ENCODE data around the gene MGAT4C. TPM values are rescaled to one million over a fixed set of nuclear protein-coding genes. Genes with fewer than 3 reads are reported as not detected.
A peak's percentile ranks its signal among the peaks of the same experiment; 100 is the strongest.

Gene MGAT4C
- total and polyA plus RNA-seq, 2 experiments from 2014 or later = 2.9 to 4.8 TPM

DNA sequence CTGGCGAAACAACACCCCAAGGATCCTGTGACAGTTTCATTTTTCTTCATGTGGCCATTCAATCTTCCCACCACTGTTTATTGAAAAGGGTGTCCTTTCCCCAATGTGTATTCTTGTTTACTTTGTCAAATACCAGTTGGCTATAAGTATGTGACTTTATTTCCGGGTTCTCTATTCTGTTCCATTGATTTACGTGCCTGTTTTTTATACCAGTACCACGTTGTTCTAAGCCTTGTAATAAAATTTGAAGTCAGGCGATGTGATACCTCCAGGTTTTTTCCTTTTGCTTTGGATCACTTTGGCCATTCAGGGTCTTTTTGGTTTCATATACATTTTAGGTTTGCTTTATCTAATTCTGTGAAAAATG is 9.1 kb upstream of the MGAT4C start:
- no peaks in the 10 kb centered on the region for H3K9me3 ChIP-seq (ENCODE audit: low read depth)
- H3K27me3 ChIP-seq = no peaks in the 10 kb centered on the region
- whole genome bisulfite sequencing (ENCODE audit: low lambda C conversion rate, missing lambda C conversion rate) = 76% methylated on average over 5 of the region's 5 CpGs
- H3K9me2 ChIP-seq (replicated peaks; ENCODE audit: insufficient read depth) = no peaks in the 10 kb centered on the region
- DNase-seq (ENCODE audit: low spot score) = no peak
- TF ChIP-seq EZH2 (IDR thresholded peaks at IDR 0.05; ENCODE audit: borderline replicate concordance) (no peak), EZH2phosphoT487 (IDR thresholded peaks at IDR 0.05; ENCODE audit: low read depth, severe bottlenecking, unreplicated experiment) (no peak)
- TF ChIP-seq, protein P1, sequence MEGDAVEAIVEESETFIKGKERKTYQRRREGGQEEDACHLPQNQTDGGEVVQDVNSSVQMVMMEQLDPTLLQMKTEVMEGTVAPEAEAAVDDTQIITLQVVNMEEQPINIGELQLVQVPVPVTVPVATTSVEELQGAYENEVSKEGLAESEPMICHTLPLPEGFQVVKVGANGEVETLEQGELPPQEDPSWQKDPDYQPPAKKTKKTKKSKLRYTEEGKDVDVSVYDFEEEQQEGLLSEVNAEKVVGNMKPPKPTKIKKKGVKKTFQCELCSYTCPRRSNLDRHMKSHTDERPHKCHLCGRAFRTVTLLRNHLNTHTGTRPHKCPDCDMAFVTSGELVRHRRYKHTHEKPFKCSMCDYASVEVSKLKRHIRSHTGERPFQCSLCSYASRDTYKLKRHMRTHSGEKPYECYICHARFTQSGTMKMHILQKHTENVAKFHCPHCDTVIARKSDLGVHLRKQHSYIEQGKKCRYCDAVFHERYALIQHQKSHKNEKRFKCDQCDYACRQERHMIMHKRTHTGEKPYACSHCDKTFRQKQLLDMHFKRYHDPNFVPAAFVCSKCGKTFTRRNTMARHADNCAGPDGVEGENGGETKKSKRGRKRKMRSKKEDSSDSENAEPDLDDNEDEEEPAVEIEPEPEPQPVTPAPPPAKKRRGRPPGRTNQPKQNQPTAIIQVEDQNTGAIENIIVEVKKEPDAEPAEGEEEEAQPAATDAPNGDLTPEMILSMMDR (IDR thresholded peaks at IDR 0.05; ENCODE audit: poor library complexity) = no peak
- H3K4me3 ChIP-seq = no peak overlapping the region
- H4K20me1 ChIP-seq (ENCODE audit: insufficient read depth, poor library complexity, severe bottlenecking) = no peaks in the 10 kb centered on the region
- no peak overlapping the region for H3K27ac ChIP-seq
- H3K36me3 ChIP-seq (replicated peaks; ENCODE audit: insufficient read depth, low read depth) = no peaks in the 10 kb centered on the region
- H2AFZ ChIP-seq = no peak overlapping the region
- H3K79me2 ChIP-seq = no peaks in the 10 kb centered on the region
- no peaks in the 10 kb centered on the region for H3K4me1 ChIP-seq (ENCODE audit: insufficient read depth)
- H3K4me2 ChIP-seq = no peak overlapping the region

DNA sequence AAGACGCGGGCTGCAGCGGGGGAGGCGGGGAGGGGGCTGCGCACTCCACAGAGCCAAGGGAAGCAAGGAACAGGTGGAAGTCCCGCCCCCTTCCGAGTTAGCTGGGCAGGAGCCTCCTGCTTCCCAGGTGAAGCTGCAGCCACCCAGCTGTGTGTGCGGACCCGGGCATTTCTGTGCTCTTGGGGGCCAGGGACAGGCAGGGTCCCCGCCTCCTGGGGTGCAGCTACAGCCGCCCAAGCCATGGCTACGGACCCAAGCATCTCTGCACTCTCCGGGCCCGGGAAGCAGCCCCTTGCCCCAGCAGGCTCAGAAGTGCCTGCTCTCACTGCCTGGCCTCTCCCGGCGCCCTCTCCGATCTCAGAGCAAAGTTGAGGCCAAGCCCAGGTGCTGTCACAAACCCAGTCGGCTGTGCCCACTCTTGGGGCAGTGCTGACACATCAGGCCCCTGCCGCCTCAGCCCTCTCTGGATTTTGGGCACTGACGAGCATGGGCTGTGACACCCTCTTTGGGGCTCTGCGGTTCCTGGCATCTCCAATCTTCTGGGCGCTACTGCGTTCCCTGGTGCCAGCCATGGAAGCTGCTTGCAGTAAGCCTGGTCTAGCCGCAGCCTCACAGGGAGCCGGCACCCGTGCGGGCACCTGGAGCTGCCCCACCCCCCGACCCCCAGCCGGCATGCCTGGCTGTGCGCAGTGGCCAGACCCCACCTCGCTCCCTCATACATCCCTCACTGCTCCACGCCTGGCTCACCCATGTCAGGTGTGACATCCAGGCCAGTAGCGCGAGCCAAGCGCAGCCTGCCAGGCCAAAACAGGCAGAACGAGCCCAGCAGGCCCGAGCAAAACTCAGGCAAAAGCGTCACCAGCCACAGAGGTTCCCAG is 8.5 kb upstream of the MGAT4C start:
- DNase-seq (ENCODE audit: low spot score) = peak; percentile 17
- no peaks in the 10 kb centered on the region for H3K36me3 ChIP-seq (replicated peaks; ENCODE audit: insufficient read depth, low read depth)
- H3K4me1 ChIP-seq (ENCODE audit: insufficient read depth) = no peaks in the 10 kb centered on the region
- peak overlapping the region; percentile 66 for H3K4me2 ChIP-seq
- no peak for TF ChIP-seq EZH2 (IDR thresholded peaks at IDR 0.05; ENCODE audit: borderline replicate concordance)
- TF ChIP-seq, protein P1 (IDR thresholded peaks at IDR 0.05; ENCODE audit: poor library complexity) = no peak
- no peak for TF ChIP-seq EZH2phosphoT487 (IDR thresholded peaks at IDR 0.05; ENCODE audit: low read depth, severe bottlenecking, unreplicated experiment)
- H3K9me2 ChIP-seq (replicated peaks; ENCODE audit: insufficient read depth) = no peaks in the 10 kb centered on the region
- H3K27me3 ChIP-seq = no peaks in the 10 kb centered on the region
- no peaks in the 10 kb centered on the region for H3K9me3 ChIP-seq (ENCODE audit: low read depth)
- no peaks in the 10 kb centered on the region for H3K79me2 ChIP-seq
- H3K4me3 ChIP-seq = no peak overlapping the region
- no peaks in the 10 kb centered on the region for H4K20me1 ChIP-seq (ENCODE audit: insufficient read depth, poor library complexity, severe bottlenecking)
- 69% methylated on average over 37 of the region's 38 CpGs for WGBS (ENCODE audit: low lambda C conversion rate, missing lambda C conversion rate)
- no peak overlapping the region for H3K27ac ChIP-seq
- H2AFZ ChIP-seq = no peak overlapping the region

DNA sequence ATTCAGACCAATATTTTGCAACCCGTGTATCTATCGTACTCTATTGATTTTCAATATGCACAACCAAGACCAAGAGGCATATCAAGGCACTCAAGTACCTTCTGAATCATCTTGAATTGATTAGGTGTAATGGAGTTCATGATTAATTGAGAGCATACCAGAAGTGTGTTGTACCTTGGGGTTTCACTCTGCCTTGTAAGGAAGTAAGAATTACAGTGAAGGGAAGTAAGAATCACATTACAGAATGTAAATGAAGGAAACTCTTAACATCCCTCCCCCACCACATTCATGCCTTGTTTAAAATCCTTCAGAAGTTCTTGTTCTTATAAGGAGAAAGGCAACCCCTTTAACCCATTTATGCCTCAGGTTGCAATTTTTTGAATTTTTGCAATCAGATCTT is 5.4 kb upstream of the MGAT4C start:
- H3K36me3 ChIP-seq (replicated peaks; ENCODE audit: insufficient read depth, low read depth) = no peaks in the 10 kb centered on the region
- H3K4me2 ChIP-seq = no peak overlapping the region
- no peaks in the 10 kb centered on the region for H3K27me3 ChIP-seq
- no peak for DNase-seq (ENCODE audit: low spot score)
- no peaks in the 10 kb centered on the region for H3K4me1 ChIP-seq (ENCODE audit: insufficient read depth)
- H4K20me1 ChIP-seq (ENCODE audit: insufficient read depth, poor library complexity, severe bottlenecking) = no peaks in the 10 kb centered on the region
- no peak overlapping the region for H3K27ac ChIP-seq
- TF ChIP-seq EZH2 (IDR thresholded peaks at IDR 0.05; ENCODE audit: borderline replicate concordance) = no peak
- TF ChIP-seq EZH2phosphoT487 (IDR thresholded peaks at IDR 0.05; ENCODE audit: low read depth, severe bottlenecking, unreplicated experiment) = no peak
- TF ChIP-seq, protein P1 (IDR thresholded peaks at IDR 0.05; ENCODE audit: poor library complexity) = no peak
- WGBS (ENCODE audit: low lambda C conversion rate, missing lambda C conversion rate) = 93% methylated on average over 2 of the region's 2 CpGs
- no peaks in the 10 kb centered on the region for H3K9me2 ChIP-seq (replicated peaks; ENCODE audit: insufficient read depth)
- H2AFZ ChIP-seq = no peak overlapping the region
- H3K9me3 ChIP-seq (ENCODE audit: low read depth) = no peaks in the 10 kb centered on the region
- no peak overlapping the region for H3K4me3 ChIP-seq
- H3K79me2 ChIP-seq = no peaks in the 10 kb centered on the region

Data from hepatocyte (in vitro differentiated cells).